ENCODE measurements around the gene DLGAP1. TPM values are rescaled to one million over a fixed set of nuclear protein-coding genes. Genes with fewer than 3 reads are reported as not detected.

DLGAP1 gene
- total RNA-seq, 3 donors from 2014 or later = 0.96 to 17.6 (median 5.2) TPM

DNA sequence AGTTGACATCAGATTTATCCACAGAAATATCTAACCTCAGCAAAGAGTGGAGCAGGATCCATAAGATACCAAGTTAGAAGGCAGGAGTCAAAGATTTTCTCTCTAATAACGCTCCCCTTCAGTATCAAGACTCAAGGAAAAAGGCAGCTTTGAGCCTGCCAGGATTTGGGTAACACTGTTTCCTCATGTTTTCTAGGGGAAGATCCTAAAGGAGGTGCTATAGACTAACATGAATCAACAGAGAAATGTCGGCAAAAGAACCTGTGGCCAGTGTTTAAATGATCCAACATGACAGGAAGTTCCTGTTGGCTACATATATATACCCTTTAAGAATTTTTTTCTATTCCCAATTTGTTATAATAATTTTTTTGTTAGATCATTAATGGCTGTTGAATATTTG, 602.8 kb downstream of the DLGAP1 start:
- Histone ChIP-seq H3K36me3 (no peaks in the 10 kb centered on the region), H3K27ac (no peak overlapping the region), H3K9me3 (no peaks in the 10 kb centered on the region), H3K27me3 (no peaks in the 10 kb centered on the region), H3K4me3 (no peak overlapping the region), H3K4me1 (no peaks in the 10 kb centered on the region)
- DNase-seq (ENCODE audit: low spot score in 2 of 2) = no peak
- intact Hi-C loops (cut with DNase I; ENCODE audit: low total_unique reads) = no loop called here
- TF ChIP-seq, protein P1, sequence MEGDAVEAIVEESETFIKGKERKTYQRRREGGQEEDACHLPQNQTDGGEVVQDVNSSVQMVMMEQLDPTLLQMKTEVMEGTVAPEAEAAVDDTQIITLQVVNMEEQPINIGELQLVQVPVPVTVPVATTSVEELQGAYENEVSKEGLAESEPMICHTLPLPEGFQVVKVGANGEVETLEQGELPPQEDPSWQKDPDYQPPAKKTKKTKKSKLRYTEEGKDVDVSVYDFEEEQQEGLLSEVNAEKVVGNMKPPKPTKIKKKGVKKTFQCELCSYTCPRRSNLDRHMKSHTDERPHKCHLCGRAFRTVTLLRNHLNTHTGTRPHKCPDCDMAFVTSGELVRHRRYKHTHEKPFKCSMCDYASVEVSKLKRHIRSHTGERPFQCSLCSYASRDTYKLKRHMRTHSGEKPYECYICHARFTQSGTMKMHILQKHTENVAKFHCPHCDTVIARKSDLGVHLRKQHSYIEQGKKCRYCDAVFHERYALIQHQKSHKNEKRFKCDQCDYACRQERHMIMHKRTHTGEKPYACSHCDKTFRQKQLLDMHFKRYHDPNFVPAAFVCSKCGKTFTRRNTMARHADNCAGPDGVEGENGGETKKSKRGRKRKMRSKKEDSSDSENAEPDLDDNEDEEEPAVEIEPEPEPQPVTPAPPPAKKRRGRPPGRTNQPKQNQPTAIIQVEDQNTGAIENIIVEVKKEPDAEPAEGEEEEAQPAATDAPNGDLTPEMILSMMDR (IDR thresholded peaks at IDR 0.05) = no peak
- TF ChIP-seq POLR2AphosphoS5 (IDR thresholded peaks at IDR 0.05) = no peak
- no peak for TF ChIP-seq POLR2A (IDR thresholded peaks at IDR 0.05)

DNA sequence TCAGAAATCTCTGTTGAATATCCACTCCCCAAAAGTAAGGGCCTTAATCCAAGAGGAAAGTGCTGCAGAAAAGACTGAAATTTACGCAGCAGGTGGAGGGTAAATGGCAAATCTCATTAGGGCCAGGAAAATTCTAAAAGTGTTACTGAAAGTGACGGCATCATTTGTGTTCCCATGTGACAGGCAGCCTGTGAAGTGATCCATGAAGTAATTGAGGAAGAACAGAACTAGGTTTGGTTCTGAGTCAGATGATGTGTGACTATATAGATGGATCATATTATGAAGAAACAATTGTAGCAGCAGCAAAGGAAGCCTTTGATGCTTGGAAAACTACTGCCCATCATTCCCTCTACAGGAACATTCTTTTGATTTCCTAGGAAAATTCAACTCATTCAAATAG, 603.9 kb downstream of the DLGAP1 start:
- Histone ChIP-seq H3K4me1 (no peaks in the 10 kb centered on the region), H3K9me3 (no peaks in the 10 kb centered on the region), H3K27ac (no peak overlapping the region), H3K27me3 (no peaks in the 10 kb centered on the region), H3K36me3 (no peaks in the 10 kb centered on the region), H3K4me3 (no peak overlapping the region)
- no peak for DNase-seq (ENCODE audit: low spot score in 2 of 2)
- TF ChIP-seq POLR2A (IDR thresholded peaks at IDR 0.05) = no peak
- TF ChIP-seq, protein P1 (IDR thresholded peaks at IDR 0.05) = no peak
- no peak for TF ChIP-seq POLR2AphosphoS5 (IDR thresholded peaks at IDR 0.05)
- intact Hi-C loops (cut with DNase I; ENCODE audit: low total_unique reads) = no loop called here

DNA sequence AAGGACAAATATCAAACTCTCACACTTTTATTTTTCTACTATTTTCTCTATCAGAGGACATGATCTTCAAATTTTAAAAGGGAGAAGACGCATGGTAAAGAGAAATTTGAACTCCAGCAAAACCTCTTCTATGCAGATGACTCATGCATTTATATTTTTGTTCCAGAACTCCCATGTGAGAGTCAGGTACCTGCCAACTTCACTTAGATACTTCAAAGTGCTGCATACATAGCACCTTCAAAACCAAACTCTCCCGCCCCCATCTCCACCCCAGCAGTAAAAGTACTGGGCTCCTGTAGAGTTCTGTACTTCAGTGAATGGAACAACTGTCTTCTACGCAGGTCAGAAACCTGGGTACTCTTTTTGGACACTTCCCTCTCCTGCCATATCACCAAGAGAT, 606.8 kb downstream of the DLGAP1 start:
- DNase-seq (ENCODE audit: low spot score in 2 of 2) = no peak
- TF ChIP-seq POLR2A (IDR thresholded peaks at IDR 0.05) = no peak
- TF ChIP-seq, protein P1 (IDR thresholded peaks at IDR 0.05) = no peak
- TF ChIP-seq POLR2AphosphoS5 (IDR thresholded peaks at IDR 0.05) = no peak
- no peak overlapping the region for H3K4me3 ChIP-seq
- no peak overlapping the region for H3K27ac ChIP-seq
- no peaks in the 10 kb centered on the region for H3K4me1 ChIP-seq
- no peaks in the 10 kb centered on the region for H3K9me3 ChIP-seq
- no peaks in the 10 kb centered on the region for H3K36me3 ChIP-seq
- no peaks in the 10 kb centered on the region for H3K27me3 ChIP-seq
- intact Hi-C loops (cut with DNase I; ENCODE audit: low total_unique reads) = no loop called here

DNA sequence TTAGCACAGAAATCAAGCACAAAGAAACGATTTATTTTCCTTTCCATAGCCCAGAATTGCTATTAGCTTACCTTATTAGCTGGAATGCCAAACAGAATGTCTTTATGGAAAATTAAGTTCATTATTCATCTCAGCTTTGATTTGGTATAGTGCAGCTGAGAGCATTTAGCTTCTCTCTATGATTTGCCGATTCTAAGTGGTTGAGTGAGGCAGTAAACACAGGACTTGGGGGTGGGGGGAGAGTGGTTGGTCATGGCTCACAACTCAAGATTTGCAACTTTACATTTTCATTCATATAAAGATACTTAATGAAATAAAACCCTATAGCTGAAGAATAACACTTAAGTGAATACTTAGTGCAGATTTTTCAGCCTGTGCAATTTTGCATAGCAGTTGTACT, 609.9 kb downstream of the DLGAP1 start:
- H3K27me3 ChIP-seq = no peaks in the 10 kb centered on the region
- TF ChIP-seq POLR2A (IDR thresholded peaks at IDR 0.05) (no peak), POLR2AphosphoS5 (IDR thresholded peaks at IDR 0.05) (no peak)
- TF ChIP-seq, protein P1 (IDR thresholded peaks at IDR 0.05) = no peak
- no peak overlapping the region for H3K4me3 ChIP-seq
- H3K4me1 ChIP-seq = no peaks in the 10 kb centered on the region
- no peaks in the 10 kb centered on the region for H3K9me3 ChIP-seq
- DNase-seq (ENCODE audit: low spot score in 2 of 2) = no peak
- H3K27ac ChIP-seq = no peak overlapping the region
- no peaks in the 10 kb centered on the region for H3K36me3 ChIP-seq
- intact Hi-C loops (cut with DNase I; ENCODE audit: low total_unique reads) = no loop called here

DNA sequence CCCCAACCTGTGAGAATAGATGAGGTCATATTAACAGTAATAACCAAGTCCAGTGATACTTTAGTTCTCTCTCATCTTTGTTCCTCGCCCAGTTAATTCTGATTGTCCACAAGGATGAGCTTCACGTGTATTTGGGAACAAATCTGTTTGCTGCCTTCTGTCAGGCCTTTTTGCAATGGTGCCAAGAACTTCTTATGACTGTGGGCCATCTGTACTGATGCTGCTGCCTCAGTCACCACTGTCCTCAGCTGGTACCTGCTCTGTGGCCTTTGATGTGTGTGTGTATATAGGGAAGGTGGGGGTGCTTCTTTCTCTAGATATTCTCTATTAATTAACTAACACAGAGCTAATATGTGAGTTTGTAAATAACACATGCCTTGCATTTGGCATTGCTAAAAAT, 612.3 kb downstream of the DLGAP1 start:
- H3K27ac ChIP-seq = no peak overlapping the region
- H3K27me3 ChIP-seq = no peaks in the 10 kb centered on the region
- no peak overlapping the region for H3K4me3 ChIP-seq
- TF ChIP-seq, protein P1 (IDR thresholded peaks at IDR 0.05) = no peak
- TF ChIP-seq POLR2A (IDR thresholded peaks at IDR 0.05) (no peak), POLR2AphosphoS5 (IDR thresholded peaks at IDR 0.05) (no peak)
- no peaks in the 10 kb centered on the region for H3K9me3 ChIP-seq
- intact Hi-C loops (cut with DNase I; ENCODE audit: low total_unique reads) = no loop called here
- no peak for DNase-seq (ENCODE audit: low spot score in 2 of 2)
- H3K4me1 ChIP-seq = no peaks in the 10 kb centered on the region
- no peaks in the 10 kb centered on the region for H3K36me3 ChIP-seq

Measured in breast epithelium (tissue), 4 donors.